Measurements from ENCODE around the gene CYP4F22. TPM values are rescaled to one million over a fixed set of nuclear protein-coding genes. Genes with fewer than 3 reads are reported as not detected.

Gene CYP4F22
- total RNA-seq, 4 donors from 2014 or later: 0.11 TPM; not detected in 3

GRCh38 chr19:15487038-15487437 lies 21.3 kb upstream of the CYP4F22 start:
- intact Hi-C loops (cut with DNase I): no loop called here
- TF ChIP-seq POLR2A (IDR thresholded peaks at IDR 0.05): no peak
- TF ChIP-seq CTCF (IDR thresholded peaks at IDR 0.05): no peak
- Histone ChIP-seq H3K9me3 (no peaks in the 10 kb centered on the region), H3K36me3 (no peaks in the 10 kb centered on the region), H3K27me3 (no peaks in the 10 kb centered on the region), H3K27ac (no peak overlapping the region), H3K4me1 (no peaks in the 10 kb centered on the region), H3K4me3 (replicated peaks in 1 of 3) (no peak overlapping the region)
- 93 to 94% methylated on average over 4 of the region's 4 CpGs for WGBS, 2 donors
- no peak for DNase-seq

- 68 to 71% methylated on average over 11 to 13 of the region's 13 CpGs for WGBS, 2 donors
- Histone ChIP-seq H3K4me3 (replicated peaks in 1 of 3) (no peak overlapping the region), H3K36me3 (no peaks in the 10 kb centered on the region), H3K4me1 (no peaks in the 10 kb centered on the region), H3K27me3 (no peaks in the 10 kb centered on the region), H3K9me3 (no peaks in the 10 kb centered on the region), H3K27ac (no peak overlapping the region)
- DNase-seq: no peak
- intact Hi-C loops (cut with DNase I): no loop called here
- TF ChIP-seq CTCF (IDR thresholded peaks at IDR 0.05): no peak
- no peak for TF ChIP-seq POLR2A (IDR thresholded peaks at IDR 0.05)
Observed at GRCh38 chr19:15488489-15489226, 19.7 kb upstream of the CYP4F22 start.

GRCh38 chr19:15495151-15495550 lies 13.2 kb upstream of the CYP4F22 start:
- Histone ChIP-seq H3K9me3 (no peaks in the 10 kb centered on the region), H3K4me3 (replicated peaks in 1 of 3) (no peak overlapping the region), H3K4me1 (no peaks in the 10 kb centered on the region), H3K27ac (no peak overlapping the region), H3K36me3 (no peaks in the 10 kb centered on the region), H3K27me3 (no peaks in the 10 kb centered on the region)
- WGBS, 2 donors: 89 to 92% methylated on average over 1 of the region's 1 CpG
- intact Hi-C loops (cut with DNase I): no loop called here
- TF ChIP-seq POLR2A (IDR thresholded peaks at IDR 0.05): no peak
- TF ChIP-seq CTCF (IDR thresholded peaks at IDR 0.05): no peak
- DNase-seq: no peak

GRCh38 chr19:15498156-15498858 lies 10.0 kb upstream of the CYP4F22 start:
- WGBS, 2 donors: 75 to 83% methylated on average over 10 of the region's 10 CpGs
- TF ChIP-seq CTCF (IDR thresholded peaks at IDR 0.05) (no peak), POLR2A (IDR thresholded peaks at IDR 0.05) (no peak)
- DNase-seq: no peak
- Histone ChIP-seq H3K4me3 (replicated peaks in 1 of 3) (no peak overlapping the region), H3K36me3 (no peaks in the 10 kb centered on the region), H3K27me3 (no peaks in the 10 kb centered on the region), H3K4me1 (no peaks in the 10 kb centered on the region), H3K9me3 (no peaks in the 10 kb centered on the region), H3K27ac (no peak overlapping the region)
- intact Hi-C loops (cut with DNase I): no loop called here

- intact Hi-C loops (cut with DNase I): no loop called here
- TF ChIP-seq CTCF (IDR thresholded peaks at IDR 0.05): no peak
- no peak for TF ChIP-seq POLR2A (IDR thresholded peaks at IDR 0.05)
- Histone ChIP-seq H3K36me3 (no peaks in the 10 kb centered on the region), H3K9me3 (no peaks in the 10 kb centered on the region), H3K4me1 (no peaks in the 10 kb centered on the region), H3K27ac (no peak overlapping the region), H3K27me3 (no peaks in the 10 kb centered on the region), H3K4me3 (replicated peaks in 1 of 3) (no peak overlapping the region)
- 59 to 62% methylated on average over 6 of the region's 6 CpGs for WGBS, 2 donors
- DNase-seq: no peak
Observed at GRCh38 chr19:15498910-15499309, 9.4 kb upstream of the CYP4F22 start.

All from thyroid gland (tissue), 4 donors.